Nephron progenitor cell (in vitro differentiated cells): Measurements from ENCODE around the gene SLC38A2.

Source experiments
- DNase-seq: peaks from one replicate; pipeline ENCODE4 v3.0.0; 2021
- H3K27ac Mint-ChIP-seq: 2 replicates; pipeline ENCODE4 v1.8.0; 2021; ENCODE audit warnings: mild to moderate bottlenecking, moderate library complexity, mixed read lengths
- H3K27me3 Mint-ChIP-seq: 2 replicates; pipeline ENCODE4 v1.8.0; 2021; ENCODE audit warnings: mild to moderate bottlenecking, low read depth, mixed read lengths; ENCODE audit not compliant: poor library complexity
- H3K36me3 Mint-ChIP-seq: 2 replicates; pipeline ENCODE4 v1.8.0; 2021; ENCODE audit warnings: low read depth, mixed read lengths
- H3K4me1 Mint-ChIP-seq: 2 replicates; pipeline ENCODE4 v1.8.0; 2021; ENCODE audit warnings: mixed read lengths
- H3K4me3 Mint-ChIP-seq: 2 replicates; pipeline ENCODE4 v1.8.0; 2021; ENCODE audit warnings: mild to moderate bottlenecking, moderate library complexity, mixed read lengths
- H3K9me3 Mint-ChIP-seq: 2 replicates; pipeline ENCODE4 v1.8.0; 2021; ENCODE audit warnings: mild to moderate bottlenecking, moderate library complexity, mixed read lengths
- TF ChIP-seq, protein P1 (sequence below): fragments of 200-600 bp; sonication (generic); IDR thresholded peaks from 2 replicates; pipeline ENCODE4 v1.5.0; 2021; ENCODE audit warnings: antibody characterized with exemption

The SLC38A2 gene

DNA sequence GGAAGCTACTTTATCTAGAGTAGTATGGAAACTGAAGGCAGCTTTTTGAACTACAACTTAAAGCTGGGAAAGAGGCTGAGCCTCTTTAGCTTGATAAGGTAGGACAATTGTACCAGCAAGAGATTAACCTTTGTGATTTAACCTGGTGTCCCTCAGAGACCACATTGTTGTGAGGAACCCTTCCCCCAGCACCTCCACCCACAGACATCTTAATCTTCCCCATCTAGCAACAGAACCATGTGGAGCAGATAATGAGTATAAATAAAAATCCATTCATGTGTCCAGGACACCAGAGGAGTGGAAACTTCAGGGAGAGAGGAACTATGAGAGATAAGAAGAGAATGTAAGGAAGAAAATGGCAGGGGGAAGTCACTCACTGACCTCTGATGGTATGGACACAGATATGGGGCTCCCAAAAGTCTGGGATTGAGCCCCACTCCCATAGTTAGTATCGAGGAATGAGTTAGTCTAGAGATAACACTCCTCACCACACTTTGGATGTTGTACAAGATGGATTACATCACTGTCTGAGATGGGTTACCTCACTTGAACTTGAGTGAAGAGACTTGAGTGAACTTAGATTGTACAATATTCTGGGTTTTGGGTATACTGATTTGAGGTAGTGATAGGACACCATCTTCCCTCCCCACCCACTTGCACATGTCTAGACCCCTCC is 33.9 kb upstream of the SLC38A2 start:
- DNase-seq: no peak
- H3K27ac Mint-ChIP-seq: no peak overlapping the region
- no peak overlapping the region for H3K4me3 Mint-ChIP-seq
- no peaks in the 10 kb centered on the region for H3K36me3 Mint-ChIP-seq
- no peaks in the 10 kb centered on the region for H3K27me3 Mint-ChIP-seq
- TF ChIP-seq, protein P1, sequence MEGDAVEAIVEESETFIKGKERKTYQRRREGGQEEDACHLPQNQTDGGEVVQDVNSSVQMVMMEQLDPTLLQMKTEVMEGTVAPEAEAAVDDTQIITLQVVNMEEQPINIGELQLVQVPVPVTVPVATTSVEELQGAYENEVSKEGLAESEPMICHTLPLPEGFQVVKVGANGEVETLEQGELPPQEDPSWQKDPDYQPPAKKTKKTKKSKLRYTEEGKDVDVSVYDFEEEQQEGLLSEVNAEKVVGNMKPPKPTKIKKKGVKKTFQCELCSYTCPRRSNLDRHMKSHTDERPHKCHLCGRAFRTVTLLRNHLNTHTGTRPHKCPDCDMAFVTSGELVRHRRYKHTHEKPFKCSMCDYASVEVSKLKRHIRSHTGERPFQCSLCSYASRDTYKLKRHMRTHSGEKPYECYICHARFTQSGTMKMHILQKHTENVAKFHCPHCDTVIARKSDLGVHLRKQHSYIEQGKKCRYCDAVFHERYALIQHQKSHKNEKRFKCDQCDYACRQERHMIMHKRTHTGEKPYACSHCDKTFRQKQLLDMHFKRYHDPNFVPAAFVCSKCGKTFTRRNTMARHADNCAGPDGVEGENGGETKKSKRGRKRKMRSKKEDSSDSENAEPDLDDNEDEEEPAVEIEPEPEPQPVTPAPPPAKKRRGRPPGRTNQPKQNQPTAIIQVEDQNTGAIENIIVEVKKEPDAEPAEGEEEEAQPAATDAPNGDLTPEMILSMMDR: no peak
- H3K4me1 Mint-ChIP-seq: peaks cover 35% of the 10 kb centered on the region
- H3K9me3 Mint-ChIP-seq: no peaks in the 10 kb centered on the region

DNA sequence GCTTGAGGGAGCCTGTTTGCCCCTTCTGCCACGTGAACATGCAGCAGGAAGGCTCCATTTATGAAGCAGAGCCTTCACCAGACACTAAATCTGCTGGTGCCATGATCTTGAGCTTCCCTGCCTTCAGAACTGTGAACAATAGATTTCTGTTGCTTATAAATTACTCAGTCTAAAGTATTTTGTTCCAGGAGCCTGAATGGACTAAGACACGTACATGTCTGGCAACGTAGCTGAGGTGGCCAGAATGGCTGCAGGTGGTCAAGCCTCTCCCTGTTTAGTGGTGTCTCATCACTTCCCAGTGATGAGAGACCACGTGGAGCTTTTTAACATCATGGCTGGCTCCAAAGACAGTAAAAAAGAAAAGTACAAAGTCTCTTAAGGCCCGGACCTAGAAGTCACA is 32.2 kb upstream of the SLC38A2 start:
- Mint-ChIP-seq H3K36me3 (peaks cover 6% of the 10 kb centered on the region), H3K27me3 (no peaks in the 10 kb centered on the region), H3K4me3 (no peak overlapping the region), H3K9me3 (peaks cover 3% of the 10 kb centered on the region), H3K4me1 (peaks cover 38% of the 10 kb centered on the region), H3K27ac (no peak overlapping the region)
- TF ChIP-seq, protein P1: no peak
- no peak for DNase-seq

DNA sequence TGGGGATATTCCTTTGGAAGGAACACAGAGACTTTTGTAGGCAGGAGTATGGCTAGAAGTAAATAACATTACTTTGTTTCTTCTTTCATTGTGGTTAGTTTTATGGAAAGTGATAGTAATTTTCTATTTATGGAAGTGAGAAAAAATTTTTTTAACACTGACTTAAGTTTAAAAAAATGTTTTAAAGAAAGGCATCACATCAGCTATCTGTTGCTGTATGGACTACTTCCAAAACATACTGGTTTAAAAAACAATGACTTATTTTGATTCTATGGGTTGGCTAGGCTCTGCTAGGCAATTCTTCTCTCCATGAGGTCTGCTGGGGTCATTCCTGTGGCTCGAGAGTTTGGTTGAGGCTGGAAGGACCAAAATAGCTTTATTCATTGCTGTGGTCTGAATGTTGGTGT is 31.7 kb upstream of the SLC38A2 start:
- TF ChIP-seq, protein P1: no peak
- H3K36me3 Mint-ChIP-seq: peaks cover 7% of the 10 kb centered on the region
- no peak overlapping the region for H3K4me3 Mint-ChIP-seq
- peaks cover 8% of the 10 kb centered on the region for H3K9me3 Mint-ChIP-seq
- H3K27me3 Mint-ChIP-seq: no peaks in the 10 kb centered on the region
- H3K4me1 Mint-ChIP-seq: peaks cover 38% of the 10 kb centered on the region
- H3K27ac Mint-ChIP-seq: no peak overlapping the region
- no peak for DNase-seq

DNA sequence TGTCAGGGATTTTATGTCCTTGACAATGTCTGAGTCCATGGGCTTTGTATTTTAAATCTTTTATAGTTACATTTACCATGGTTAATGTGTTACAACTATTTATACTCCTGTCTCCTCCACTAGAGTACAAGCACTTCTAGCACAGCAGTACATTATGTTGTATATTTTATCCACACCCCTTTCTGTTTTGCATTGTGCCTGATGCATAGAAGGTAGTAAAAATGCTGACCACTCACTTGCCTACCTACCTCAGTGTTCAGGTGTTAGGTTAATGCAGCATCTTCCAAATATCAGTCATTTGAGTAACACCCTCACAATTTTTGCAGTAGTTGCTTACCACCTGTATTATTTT is 31.1 kb upstream of the SLC38A2 start:
- Mint-ChIP-seq H3K27ac (no peak overlapping the region), H3K9me3 (peaks cover 13% of the 10 kb centered on the region), H3K4me3 (no peak overlapping the region), H3K4me1 (peaks cover 33% of the 10 kb centered on the region), H3K36me3 (peaks cover 13% of the 10 kb centered on the region), H3K27me3 (no peaks in the 10 kb centered on the region)
- TF ChIP-seq, protein P1: no peak
- no peak for DNase-seq

DNA sequence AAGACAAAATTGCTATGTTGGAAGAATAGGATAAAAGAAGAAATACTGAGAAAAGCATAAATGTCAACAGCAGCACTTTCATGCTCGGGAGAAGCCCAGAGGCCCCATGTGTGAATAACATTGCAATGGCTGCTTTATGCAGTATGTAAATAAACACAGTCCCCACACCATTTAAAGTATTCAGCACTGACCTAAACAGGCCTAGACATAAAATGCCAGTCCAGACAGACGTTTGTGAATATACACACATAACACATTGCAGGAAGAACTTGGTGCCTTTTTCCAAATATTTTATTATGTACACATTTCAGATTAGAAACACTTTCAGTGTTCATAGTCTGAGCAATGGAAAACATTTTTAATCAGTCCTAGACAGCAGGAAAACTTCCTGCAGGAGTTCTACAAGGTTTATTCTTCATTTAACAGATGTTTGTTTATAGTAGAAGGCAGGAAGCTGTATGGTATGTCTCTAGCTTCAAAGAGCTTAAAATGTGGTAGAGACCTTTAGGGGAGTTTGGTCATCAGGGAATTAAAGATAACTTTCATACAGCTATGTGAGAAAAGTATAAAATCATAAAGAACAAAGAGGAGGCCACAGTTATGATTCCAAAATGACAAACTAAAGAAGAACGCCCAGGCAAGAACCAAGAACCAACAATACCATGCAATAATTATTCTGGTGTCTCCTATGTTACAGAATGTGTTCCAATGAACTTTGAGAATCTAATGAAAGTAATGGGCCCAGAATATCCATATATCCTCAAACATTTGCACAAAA is 30.6 kb upstream of the SLC38A2 start:
- peaks cover 18% of the 10 kb centered on the region for H3K36me3 Mint-ChIP-seq
- no peak for DNase-seq
- H3K4me3 Mint-ChIP-seq: no peak overlapping the region
- TF ChIP-seq, protein P1: no peak
- peaks cover 19% of the 10 kb centered on the region for H3K9me3 Mint-ChIP-seq
- no peaks in the 10 kb centered on the region for H3K27me3 Mint-ChIP-seq
- peaks cover 30% of the 10 kb centered on the region for H3K4me1 Mint-ChIP-seq
- H3K27ac Mint-ChIP-seq: peak overlapping the region; percentile 30

DNA sequence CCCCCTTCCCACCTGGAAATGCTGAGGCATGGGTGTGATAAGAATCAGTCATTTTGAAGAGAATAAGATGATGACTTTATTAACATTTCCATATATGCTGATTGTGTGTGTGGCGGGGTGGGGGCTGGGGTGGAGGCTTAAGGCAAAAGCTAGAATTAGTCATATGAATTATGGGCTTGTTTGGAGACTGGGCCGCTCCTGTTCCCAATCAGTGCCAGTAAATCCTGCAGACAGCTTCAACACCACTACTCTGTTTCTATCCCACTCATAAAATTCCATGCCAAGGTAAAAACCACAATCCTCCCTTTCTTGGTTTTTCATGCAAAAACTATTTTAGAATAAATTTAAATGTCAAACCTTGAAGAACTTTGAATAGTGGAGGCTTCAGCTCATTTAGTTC is 29.9 kb upstream of the SLC38A2 start:
- Mint-ChIP-seq H3K36me3 (peaks cover 25% of the 10 kb centered on the region), H3K27me3 (no peaks in the 10 kb centered on the region), H3K27ac (peak overlapping the region; percentile 30), H3K9me3 (peaks cover 26% of the 10 kb centered on the region), H3K4me1 (peaks cover 24% of the 10 kb centered on the region), H3K4me3 (no peak overlapping the region)
- no peak for DNase-seq
- TF ChIP-seq, protein P1: no peak
